SK-N-SH (cell line): ENCODE results near the gene SKI.

ENCODE experiments used
- EP300 ChIP-seq, 2 experiments: IDR thresholded peaks; 2 replicates each; pipeline versions ENCODE4 v1.4.0 to v1.6.1; 2012; ENCODE audit warnings: borderline replicate concordance in 1 of 2, low read depth in 1 of 2, low read length in 1 of 2
- JUND ChIP-seq: IDR thresholded peaks from 2 replicates; pipeline ENCODE4 v1.4.0; 2012
- MEF2A ChIP-seq: IDR thresholded peaks from 2 replicates; pipeline ENCODE4 v1.4.0; 2012; ENCODE audit warnings: low read depth, borderline replicate concordance
- POLR2AphosphoS5 ChIP-seq: IDR thresholded peaks from 2 replicates; pipeline ENCODE4 v1.6.1; 2012; ENCODE audit warnings: low read depth, low read length
- SMC3 ChIP-seq: IDR thresholded peaks from 2 replicates; pipeline ENCODE4 v1.6.1; 2012; ENCODE audit warnings: low read depth, low read length, improper control_type of control experiment
- TAF1 ChIP-seq: IDR thresholded peaks from 2 replicates; pipeline ENCODE4 v1.6.1; 2012; ENCODE audit warnings: low read depth, mild to moderate bottlenecking, low read length, moderate library complexity, borderline replicate concordance
- TF ChIP-seq, protein P1 (sequence below): fragments of 200-600 bp; sonication (generic); IDR thresholded peaks from 2 replicates; pipeline ENCODE4 v1.6.1; 2017; ENCODE audit warnings: antibody characterized with exemption, mild to moderate bottlenecking, moderate library complexity
- TF ChIP-seq, protein P2 (sequence below): fragments of 150-350 bp; IDR thresholded peaks from 2 replicates; pipeline ENCODE4 v1.6.1; 2017; ENCODE audit warnings: antibody characterized with exemption, low read length, low read depth, borderline replicate concordance
- TF ChIP-seq, protein P3 (sequence below): IDR thresholded peaks from 2 replicates; pipeline ENCODE4 v1.4.0; 2012; ENCODE audit warnings: low read depth, borderline replicate concordance

DNA sequence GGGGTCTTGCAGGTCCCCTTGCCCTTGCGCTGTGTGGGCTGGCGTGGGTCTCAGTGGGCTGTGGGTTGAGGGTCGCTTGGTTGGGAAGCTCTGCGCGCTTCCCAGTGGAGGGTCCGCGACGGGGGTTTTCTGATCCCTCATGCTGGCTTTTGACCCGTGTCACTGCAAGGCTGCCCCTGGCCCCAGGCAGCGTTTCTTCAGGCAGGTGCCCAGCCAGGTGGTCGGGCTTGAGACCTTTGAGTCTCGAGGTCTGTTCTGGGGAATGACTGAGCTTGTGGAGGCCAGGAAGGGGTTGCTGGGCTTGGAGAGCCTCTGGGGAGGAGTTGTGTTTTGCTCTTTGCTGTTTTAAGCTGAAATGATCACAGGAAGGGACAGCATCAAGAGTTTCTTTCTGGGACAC, 5.3 kb downstream of the SKI start:
- TF ChIP-seq TAF1 (no peak), POLR2AphosphoS5 (no peak), MEF2A (no peak), EP300 (IDR thresholded peaks at IDR 0.05; ENCODE audit: borderline replicate concordance in 1 of 2, low read depth in 1 of 2, low read length in 1 of 2) (no peak), JUND (no peak), SMC3 (no peak)
- TF ChIP-seq, protein P1, sequence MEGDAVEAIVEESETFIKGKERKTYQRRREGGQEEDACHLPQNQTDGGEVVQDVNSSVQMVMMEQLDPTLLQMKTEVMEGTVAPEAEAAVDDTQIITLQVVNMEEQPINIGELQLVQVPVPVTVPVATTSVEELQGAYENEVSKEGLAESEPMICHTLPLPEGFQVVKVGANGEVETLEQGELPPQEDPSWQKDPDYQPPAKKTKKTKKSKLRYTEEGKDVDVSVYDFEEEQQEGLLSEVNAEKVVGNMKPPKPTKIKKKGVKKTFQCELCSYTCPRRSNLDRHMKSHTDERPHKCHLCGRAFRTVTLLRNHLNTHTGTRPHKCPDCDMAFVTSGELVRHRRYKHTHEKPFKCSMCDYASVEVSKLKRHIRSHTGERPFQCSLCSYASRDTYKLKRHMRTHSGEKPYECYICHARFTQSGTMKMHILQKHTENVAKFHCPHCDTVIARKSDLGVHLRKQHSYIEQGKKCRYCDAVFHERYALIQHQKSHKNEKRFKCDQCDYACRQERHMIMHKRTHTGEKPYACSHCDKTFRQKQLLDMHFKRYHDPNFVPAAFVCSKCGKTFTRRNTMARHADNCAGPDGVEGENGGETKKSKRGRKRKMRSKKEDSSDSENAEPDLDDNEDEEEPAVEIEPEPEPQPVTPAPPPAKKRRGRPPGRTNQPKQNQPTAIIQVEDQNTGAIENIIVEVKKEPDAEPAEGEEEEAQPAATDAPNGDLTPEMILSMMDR, result no peak
- TF ChIP-seq, protein P2, sequence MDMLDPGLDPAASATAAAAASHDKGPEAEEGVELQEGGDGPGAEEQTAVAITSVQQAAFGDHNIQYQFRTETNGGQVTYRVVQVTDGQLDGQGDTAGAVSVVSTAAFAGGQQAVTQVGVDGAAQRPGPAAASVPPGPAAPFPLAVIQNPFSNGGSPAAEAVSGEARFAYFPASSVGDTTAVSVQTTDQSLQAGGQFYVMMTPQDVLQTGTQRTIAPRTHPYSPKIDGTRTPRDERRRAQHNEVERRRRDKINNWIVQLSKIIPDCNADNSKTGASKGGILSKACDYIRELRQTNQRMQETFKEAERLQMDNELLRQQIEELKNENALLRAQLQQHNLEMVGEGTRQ, result no peak
- TF ChIP-seq, protein P3, sequence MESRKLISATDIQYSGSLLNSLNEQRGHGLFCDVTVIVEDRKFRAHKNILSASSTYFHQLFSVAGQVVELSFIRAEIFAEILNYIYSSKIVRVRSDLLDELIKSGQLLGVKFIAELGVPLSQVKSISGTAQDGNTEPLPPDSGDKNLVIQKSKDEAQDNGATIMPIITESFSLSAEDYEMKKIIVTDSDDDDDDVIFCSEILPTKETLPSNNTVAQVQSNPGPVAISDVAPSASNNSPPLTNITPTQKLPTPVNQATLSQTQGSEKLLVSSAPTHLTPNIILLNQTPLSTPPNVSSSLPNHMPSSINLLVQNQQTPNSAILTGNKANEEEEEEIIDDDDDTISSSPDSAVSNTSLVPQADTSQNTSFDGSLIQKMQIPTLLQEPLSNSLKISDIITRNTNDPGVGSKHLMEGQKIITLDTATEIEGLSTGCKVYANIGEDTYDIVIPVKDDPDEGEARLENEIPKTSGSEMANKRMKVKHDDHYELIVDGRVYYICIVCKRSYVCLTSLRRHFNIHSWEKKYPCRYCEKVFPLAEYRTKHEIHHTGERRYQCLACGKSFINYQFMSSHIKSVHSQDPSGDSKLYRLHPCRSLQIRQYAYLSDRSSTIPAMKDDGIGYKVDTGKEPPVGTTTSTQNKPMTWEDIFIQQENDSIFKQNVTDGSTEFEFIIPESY, result no peak
